Astrocyte (in vitro differentiated cells and primary cell): ENCODE data around the gene CAMK1D. TPM values are rescaled to one million over a fixed set of nuclear protein-coding genes. Genes with fewer than 3 reads are reported as not detected.

ENCODE experiments used
- DNase-seq: peaks from one replicate; pipeline ENCODE4 v3.0.0-alpha.2; 2010; ENCODE audit warnings: low read depth
- FAIRE-seq: peaks from 2 replicates; lab custom pipeline; 2011; peaks lifted over from hg19 to GRCh38; lab: Jason Lieb, UNC
- H2AFZ ChIP-seq: 2 replicates; pipeline ENCODE4 v1.6.0; 2012; ENCODE audit warnings: low read depth, low read length, inconsistent platforms
- H3K27ac ChIP-seq: 2 replicates; pipeline ENCODE4 v1.5.1; 2011; ENCODE audit warnings: low read depth, low read length, inconsistent platforms
- H3K27me3 ChIP-seq: 2 replicates; pipeline ENCODE4 v1.6.0; 2011; ENCODE audit warnings: low read length, inconsistent platforms; ENCODE audit not compliant: insufficient read depth
- H3K36me3 ChIP-seq: 2 replicates; pipeline ENCODE4 v1.5.1; 2011; ENCODE audit warnings: low read length, inconsistent platforms; ENCODE audit not compliant: insufficient read depth
- H3K4me1 ChIP-seq: 2 replicates; pipeline ENCODE4 v1.5.1; 2011; ENCODE audit warnings: low read length, inconsistent platforms; ENCODE audit not compliant: insufficient read depth
- H3K4me2 ChIP-seq: 2 replicates; pipeline ENCODE4 v1.6.0; 2012; ENCODE audit warnings: low read length, inconsistent platforms
- H3K4me3 ChIP-seq: 2 replicates; pipeline ENCODE4 v1.5.1; 2011; ENCODE audit warnings: low read depth, mild to moderate bottlenecking, low read length, inconsistent platforms; ENCODE audit not compliant: insufficient read depth
- H3K79me2 ChIP-seq: 2 replicates; pipeline ENCODE4 v1.6.0; 2012; ENCODE audit warnings: mild to moderate bottlenecking, low read length, inconsistent platforms; ENCODE audit not compliant: insufficient read depth
- H3K9ac ChIP-seq: 2 replicates; pipeline ENCODE4 v1.6.0; 2012; ENCODE audit warnings: mild to moderate bottlenecking, low read length, inconsistent platforms
- H3K9me3 ChIP-seq: 2 replicates; pipeline ENCODE4 v1.5.1; 2012; ENCODE audit warnings: low read depth, mild to moderate bottlenecking, low read length, inconsistent platforms; ENCODE audit not compliant: insufficient read depth
- H4K20me1 ChIP-seq: 2 replicates; pipeline ENCODE4 v1.6.0; 2012; ENCODE audit warnings: low read length, inconsistent platforms; ENCODE audit not compliant: insufficient read depth
- H3K27ac Mint-ChIP-seq: one replicate; pipeline ENCODE4 v1.8.0; 2021; ENCODE audit warnings: mild to moderate bottlenecking, mixed read lengths; ENCODE audit not compliant: unreplicated experiment
- H3K27me3 Mint-ChIP-seq: one replicate; pipeline ENCODE4 v1.8.0; 2021; ENCODE audit warnings: low read depth, mixed read lengths; ENCODE audit not compliant: unreplicated experiment
- H3K36me3 Mint-ChIP-seq: one replicate; pipeline ENCODE4 v1.8.0; 2021; ENCODE audit warnings: low read depth, mixed read lengths; ENCODE audit not compliant: unreplicated experiment
- H3K4me1 Mint-ChIP-seq: one replicate; pipeline ENCODE4 v1.8.0; 2021; ENCODE audit warnings: low read depth, mixed read lengths; ENCODE audit not compliant: unreplicated experiment
- H3K4me3 Mint-ChIP-seq: one replicate; pipeline ENCODE4 v1.8.0; 2021; ENCODE audit warnings: mild to moderate bottlenecking, moderate library complexity, mixed read lengths; ENCODE audit not compliant: unreplicated experiment
- H3K9me3 Mint-ChIP-seq: one replicate; pipeline ENCODE4 v1.8.0; 2021; ENCODE audit warnings: mild to moderate bottlenecking, mixed read lengths; ENCODE audit not compliant: unreplicated experiment
- EZH2 ChIP-seq: IDR thresholded peaks from 2 replicates; pipeline ENCODE4 v1.6.1; 2012; ENCODE audit warnings: mild to moderate bottlenecking, low read length, inconsistent platforms; ENCODE audit not compliant: insufficient read depth
- total RNA-seq: library from RNA; stranded (reverse); gene quantifications from 2 replicates; pipeline ENCODE4 v1.2.1, GENCODE V29; 2021
- TF ChIP-seq, protein P1 (sequence below): IDR thresholded peaks from 2 replicates; pipeline ENCODE4 v1.5.1; 2011; ENCODE audit warnings: low read depth, mild to moderate bottlenecking, inconsistent platforms, low read length, moderate library complexity; ENCODE audit not compliant: insufficient read depth

The CAMK1D gene
- total RNA-seq, 1 donor from 2014 or later, result 23.6 TPM

DNA sequence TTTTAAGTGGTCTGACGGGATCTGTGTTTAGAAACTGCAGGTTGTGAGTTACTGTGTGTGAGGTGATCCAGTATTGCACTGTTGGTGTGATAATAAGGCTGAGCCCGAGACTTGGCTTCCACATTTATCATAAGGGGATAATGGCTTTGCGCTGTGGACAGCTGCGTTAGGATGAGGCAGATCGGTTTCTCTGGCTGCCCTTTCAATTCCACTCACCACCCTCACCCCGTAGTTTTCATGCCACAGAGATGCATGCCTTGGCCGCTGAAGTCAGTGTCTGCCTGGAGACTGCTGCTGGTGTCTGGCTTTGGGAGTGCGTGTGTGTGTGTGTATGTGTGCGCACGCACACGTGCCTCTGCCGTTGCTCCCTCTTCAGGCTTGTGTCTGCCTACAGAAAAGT lies 379.1 kb downstream of the CAMK1D start:
- TF ChIP-seq, protein P1, sequence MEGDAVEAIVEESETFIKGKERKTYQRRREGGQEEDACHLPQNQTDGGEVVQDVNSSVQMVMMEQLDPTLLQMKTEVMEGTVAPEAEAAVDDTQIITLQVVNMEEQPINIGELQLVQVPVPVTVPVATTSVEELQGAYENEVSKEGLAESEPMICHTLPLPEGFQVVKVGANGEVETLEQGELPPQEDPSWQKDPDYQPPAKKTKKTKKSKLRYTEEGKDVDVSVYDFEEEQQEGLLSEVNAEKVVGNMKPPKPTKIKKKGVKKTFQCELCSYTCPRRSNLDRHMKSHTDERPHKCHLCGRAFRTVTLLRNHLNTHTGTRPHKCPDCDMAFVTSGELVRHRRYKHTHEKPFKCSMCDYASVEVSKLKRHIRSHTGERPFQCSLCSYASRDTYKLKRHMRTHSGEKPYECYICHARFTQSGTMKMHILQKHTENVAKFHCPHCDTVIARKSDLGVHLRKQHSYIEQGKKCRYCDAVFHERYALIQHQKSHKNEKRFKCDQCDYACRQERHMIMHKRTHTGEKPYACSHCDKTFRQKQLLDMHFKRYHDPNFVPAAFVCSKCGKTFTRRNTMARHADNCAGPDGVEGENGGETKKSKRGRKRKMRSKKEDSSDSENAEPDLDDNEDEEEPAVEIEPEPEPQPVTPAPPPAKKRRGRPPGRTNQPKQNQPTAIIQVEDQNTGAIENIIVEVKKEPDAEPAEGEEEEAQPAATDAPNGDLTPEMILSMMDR, result no peak
- no peak for TF ChIP-seq EZH2
- no peak overlapping the region for H2AFZ ChIP-seq
- no peaks in the 10 kb centered on the region for H3K79me2 ChIP-seq
- peaks cover 20% of the 10 kb centered on the region for H3K4me1 Mint-ChIP-seq
- H3K36me3 ChIP-seq, result no peaks in the 10 kb centered on the region
- H3K27me3 Mint-ChIP-seq, result no peaks in the 10 kb centered on the region
- H3K4me3 Mint-ChIP-seq, result no peak overlapping the region
- no peaks in the 10 kb centered on the region for H3K27me3 ChIP-seq
- no peak for FAIRE-seq
- H3K27ac Mint-ChIP-seq, result no peak overlapping the region
- peak; percentile 68 for DNase-seq
- H3K27ac ChIP-seq, result no peak overlapping the region
- H3K4me1 ChIP-seq, result peaks cover 13% of the 10 kb centered on the region
- H3K9me3 ChIP-seq, result no peaks in the 10 kb centered on the region
- H3K9ac ChIP-seq, result no peak overlapping the region
- no peaks in the 10 kb centered on the region for H3K36me3 Mint-ChIP-seq
- peak overlapping the region; percentile 23 for H3K4me2 ChIP-seq
- no peaks in the 10 kb centered on the region for H3K9me3 Mint-ChIP-seq
- H4K20me1 ChIP-seq, result peaks cover 38% of the 10 kb centered on the region
- no peak overlapping the region for H3K4me3 ChIP-seq

DNA sequence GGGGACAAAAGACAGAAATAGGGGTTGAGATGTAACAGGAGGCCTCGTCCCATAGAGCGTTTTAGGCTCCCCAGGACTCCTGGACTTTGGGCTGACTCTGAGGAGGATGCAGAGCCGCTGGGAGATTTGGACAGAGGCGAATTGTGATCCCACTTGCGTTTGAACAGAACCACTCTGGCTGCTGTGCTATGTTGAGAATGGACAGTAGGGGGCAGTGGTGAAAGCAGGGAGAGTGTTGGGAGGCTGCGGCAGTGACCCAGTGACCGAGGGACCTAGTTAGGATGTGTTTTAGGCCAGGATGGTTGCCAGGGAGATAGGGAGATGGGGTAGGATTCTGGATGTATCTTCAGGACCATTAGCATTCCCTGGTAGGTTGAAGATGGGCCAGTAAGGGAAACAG lies 380.5 kb downstream of the CAMK1D start:
- Histone ChIP-seq H3K27ac (no peak overlapping the region), H3K79me2 (no peaks in the 10 kb centered on the region), H3K4me3 (no peak overlapping the region), H4K20me1 (peaks cover 38% of the 10 kb centered on the region), H3K9ac (no peak overlapping the region), H3K9me3 (no peaks in the 10 kb centered on the region), H3K36me3 (no peaks in the 10 kb centered on the region), H3K27me3 (no peaks in the 10 kb centered on the region), H2AFZ (no peak overlapping the region), H3K4me1 (peaks cover 13% of the 10 kb centered on the region), H3K4me2 (no peak overlapping the region)
- Mint-ChIP-seq H3K9me3 (no peaks in the 10 kb centered on the region), H3K27me3 (no peaks in the 10 kb centered on the region), H3K4me1 (peaks cover 20% of the 10 kb centered on the region), H3K27ac (no peak overlapping the region), H3K4me3 (no peak overlapping the region), H3K36me3 (no peaks in the 10 kb centered on the region)
- FAIRE-seq (no peak), DNase-seq (no peak)
- TF ChIP-seq, protein P1, result peak; percentile 16
- TF ChIP-seq EZH2, result no peak

DNA sequence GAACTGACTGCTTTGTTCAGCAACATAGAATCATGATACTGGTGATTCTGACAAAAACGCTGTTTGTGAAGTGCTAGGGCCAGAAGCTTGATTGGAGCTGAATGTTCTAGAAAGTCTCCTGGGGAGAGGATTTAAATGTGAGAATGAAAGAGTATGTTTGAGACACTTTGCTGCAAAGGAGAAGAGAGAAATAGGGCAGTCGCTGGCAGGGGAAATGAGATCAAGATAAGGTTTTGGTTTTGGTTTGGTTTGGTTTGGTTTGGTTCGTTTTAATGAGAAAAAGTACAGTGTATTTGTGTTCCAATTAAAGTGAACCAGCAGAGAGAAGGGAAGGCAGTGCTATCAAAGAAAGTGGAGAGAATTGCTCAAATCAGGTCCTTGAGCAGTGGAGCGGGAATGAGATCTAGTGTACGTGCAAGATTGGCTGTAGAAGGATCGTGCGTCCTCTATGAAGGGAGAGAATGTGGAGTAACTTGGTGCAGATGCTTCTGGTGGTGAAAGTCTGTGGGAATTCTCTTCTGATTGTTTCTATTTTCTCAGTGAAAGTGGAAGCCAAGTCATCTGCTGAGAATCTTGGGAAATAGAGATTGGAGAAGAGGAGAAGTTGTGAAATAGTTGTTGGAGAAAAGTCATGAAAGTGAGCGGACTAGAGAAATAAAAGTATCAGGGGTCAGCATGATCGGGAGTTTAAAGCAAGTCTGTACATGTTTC lies 381.6 kb downstream of the CAMK1D start:
- FAIRE-seq (no peak), DNase-seq (no peak)
- Histone ChIP-seq H3K9ac (no peak overlapping the region), H3K4me2 (no peak overlapping the region), H4K20me1 (peaks cover 38% of the 10 kb centered on the region), H3K9me3 (no peaks in the 10 kb centered on the region), H3K79me2 (no peaks in the 10 kb centered on the region), H3K4me1 (peaks cover 13% of the 10 kb centered on the region), H3K4me3 (no peak overlapping the region), H3K36me3 (no peaks in the 10 kb centered on the region), H3K27ac (no peak overlapping the region), H2AFZ (no peak overlapping the region), H3K27me3 (no peaks in the 10 kb centered on the region)
- no peak overlapping the region for H3K27ac Mint-ChIP-seq
- no peaks in the 10 kb centered on the region for H3K9me3 Mint-ChIP-seq
- TF ChIP-seq, protein P1, result no peak
- TF ChIP-seq EZH2, result no peak
- H3K36me3 Mint-ChIP-seq, result peaks cover 4% of the 10 kb centered on the region
- H3K4me1 Mint-ChIP-seq, result peaks cover 18% of the 10 kb centered on the region
- H3K27me3 Mint-ChIP-seq, result no peaks in the 10 kb centered on the region
- no peak overlapping the region for H3K4me3 Mint-ChIP-seq
